Measurements from ENCODE around the gene COL28A1. TPM values are rescaled to one million over a fixed set of nuclear protein-coding genes. Genes with fewer than 3 reads are reported as not detected.

Gene COL28A1
- total RNA-seq, result under 1 TPM; 0.28 to 0.84 (median 0.45) TPM
- 0.32 TPM for total RNA-seq (2013)

GRCh38 chr7:7535691-7536090 is at the start of gene COL28A1:
Gene COL28A1, minus strand, starts transcription at chr7:7535873. Its CDS starts 2,998 bp downstream, at chr7:7532875.
- Mint-ChIP-seq H3K27me3 (ENCODE audit: low read depth in 2 of 2) (peaks cover 16 to 18% of the 10 kb centered on the region in 2 donors), H3K4me1 (no peaks in the 10 kb centered on the region), H3K36me3 (no peaks in the 10 kb centered on the region), H3K27ac (no peak within 1 kb of the TSS), H3K4me3 (no peak within 1 kb of the TSS), H3K9me3 (no peaks in the 10 kb centered on the region)
- TF ChIP-seq, protein P1, sequence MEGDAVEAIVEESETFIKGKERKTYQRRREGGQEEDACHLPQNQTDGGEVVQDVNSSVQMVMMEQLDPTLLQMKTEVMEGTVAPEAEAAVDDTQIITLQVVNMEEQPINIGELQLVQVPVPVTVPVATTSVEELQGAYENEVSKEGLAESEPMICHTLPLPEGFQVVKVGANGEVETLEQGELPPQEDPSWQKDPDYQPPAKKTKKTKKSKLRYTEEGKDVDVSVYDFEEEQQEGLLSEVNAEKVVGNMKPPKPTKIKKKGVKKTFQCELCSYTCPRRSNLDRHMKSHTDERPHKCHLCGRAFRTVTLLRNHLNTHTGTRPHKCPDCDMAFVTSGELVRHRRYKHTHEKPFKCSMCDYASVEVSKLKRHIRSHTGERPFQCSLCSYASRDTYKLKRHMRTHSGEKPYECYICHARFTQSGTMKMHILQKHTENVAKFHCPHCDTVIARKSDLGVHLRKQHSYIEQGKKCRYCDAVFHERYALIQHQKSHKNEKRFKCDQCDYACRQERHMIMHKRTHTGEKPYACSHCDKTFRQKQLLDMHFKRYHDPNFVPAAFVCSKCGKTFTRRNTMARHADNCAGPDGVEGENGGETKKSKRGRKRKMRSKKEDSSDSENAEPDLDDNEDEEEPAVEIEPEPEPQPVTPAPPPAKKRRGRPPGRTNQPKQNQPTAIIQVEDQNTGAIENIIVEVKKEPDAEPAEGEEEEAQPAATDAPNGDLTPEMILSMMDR (IDR thresholded peaks at IDR 0.05), result no peak
- intact Hi-C loops (cut with micrococcal nuclease), result no loop called here
- H3K27ac ChIP-seq (ENCODE audit: low read length), result no peak within 1 kb of the TSS
- no peaks in the 10 kb centered on the region for H3K27me3 ChIP-seq (ENCODE audit: control insufficient read depth, insufficient read depth, low read length)
- 33% methylated on average over 1 of the region's 1 CpG for WGBS (ENCODE audit: insufficient coverage)
- H3K4me1 ChIP-seq (ENCODE audit: control insufficient read depth, insufficient read depth, low read length), result no peaks in the 10 kb centered on the region
- H3K9me3 ChIP-seq (ENCODE audit: control insufficient read depth, insufficient read depth, low read length), result no peaks in the 10 kb centered on the region
- ATAC-seq (no peak), DNase-seq (no peak)
- H3K36me3 ChIP-seq (ENCODE audit: control insufficient read depth, insufficient read depth, low read length), result no peaks in the 10 kb centered on the region
- no peak within 1 kb of the TSS for H3K4me3 ChIP-seq (ENCODE audit: low read length)

GRCh38 chr7:7584653-7585052 is 49.0 kb upstream of the COL28A1 start:
- no peak for ATAC-seq
- H3K27me3 ChIP-seq (ENCODE audit: control insufficient read depth, insufficient read depth, low read length), result no peaks in the 10 kb centered on the region
- H3K9me3 Mint-ChIP-seq, result no peaks in the 10 kb centered on the region
- no peak overlapping the region for H3K27ac Mint-ChIP-seq
- H3K4me1 ChIP-seq (ENCODE audit: control insufficient read depth, insufficient read depth, low read length), result no peaks in the 10 kb centered on the region
- no peaks in the 10 kb centered on the region for H3K27me3 Mint-ChIP-seq (ENCODE audit: low read depth in 2 of 2)
- H3K4me3 Mint-ChIP-seq, result no peak overlapping the region
- no peaks in the 10 kb centered on the region for H3K9me3 ChIP-seq (ENCODE audit: control insufficient read depth, insufficient read depth, low read length)
- intact Hi-C loops (cut with micrococcal nuclease), result no loop called here
- no peak overlapping the region for H3K27ac ChIP-seq (ENCODE audit: low read length)
- H3K36me3 ChIP-seq (ENCODE audit: control insufficient read depth, insufficient read depth, low read length), result peaks cover 1% of the 10 kb centered on the region
- H3K36me3 Mint-ChIP-seq, result no peaks in the 10 kb centered on the region
- WGBS (ENCODE audit: insufficient coverage), result 59% methylated on average over 1 of the region's 1 CpG
- no peak for DNase-seq
- no peak overlapping the region for H3K4me3 ChIP-seq (ENCODE audit: low read length)
- H3K4me1 Mint-ChIP-seq, result peaks cover 6 to 7% of the 10 kb centered on the region in 2 donors
- TF ChIP-seq, protein P1 (IDR thresholded peaks at IDR 0.05), result no peak

DNA sequence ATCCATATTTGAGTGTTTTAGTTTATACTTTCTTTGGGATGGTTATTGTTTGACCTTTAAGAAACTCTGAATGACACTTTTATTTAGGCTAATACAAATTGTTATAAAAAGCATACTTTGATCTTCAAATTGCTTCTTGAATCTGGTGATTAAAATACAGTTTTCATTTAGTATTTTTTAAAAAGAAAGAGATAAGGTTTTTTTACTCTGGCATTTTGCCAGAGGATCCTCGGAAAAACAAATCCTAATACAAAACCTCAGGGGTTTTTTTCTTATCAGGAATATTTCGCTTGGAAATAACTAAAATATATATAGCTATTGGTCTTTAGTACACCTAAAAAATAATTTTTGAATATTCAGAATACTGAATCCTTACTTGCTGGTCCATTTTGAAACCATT is 48.1 kb upstream of the COL28A1 start:
- peaks cover 4 to 5% of the 10 kb centered on the region in 2 donors for H3K4me1 Mint-ChIP-seq
- no CpG with 5 or more reads among the region's 2 CpGs for WGBS (ENCODE audit: insufficient coverage)
- no peak overlapping the region for H3K4me3 Mint-ChIP-seq
- no peaks in the 10 kb centered on the region for H3K36me3 ChIP-seq (ENCODE audit: control insufficient read depth, insufficient read depth, low read length)
- no peaks in the 10 kb centered on the region for H3K9me3 ChIP-seq (ENCODE audit: control insufficient read depth, insufficient read depth, low read length)
- H3K36me3 Mint-ChIP-seq, result no peaks in the 10 kb centered on the region
- H3K4me1 ChIP-seq (ENCODE audit: control insufficient read depth, insufficient read depth, low read length), result no peaks in the 10 kb centered on the region
- ATAC-seq, result no peak
- H3K27ac ChIP-seq (ENCODE audit: low read length), result no peak overlapping the region
- H3K4me3 ChIP-seq (ENCODE audit: low read length), result no peak overlapping the region
- intact Hi-C loops (cut with micrococcal nuclease), result no loop called here
- no peaks in the 10 kb centered on the region for H3K27me3 Mint-ChIP-seq (ENCODE audit: low read depth in 2 of 2)
- H3K9me3 Mint-ChIP-seq, result no peaks in the 10 kb centered on the region
- TF ChIP-seq, protein P1 (IDR thresholded peaks at IDR 0.05), result no peak
- DNase-seq, result no peak
- no peak overlapping the region for H3K27ac Mint-ChIP-seq
- H3K27me3 ChIP-seq (ENCODE audit: control insufficient read depth, insufficient read depth, low read length), result no peaks in the 10 kb centered on the region

DNA sequence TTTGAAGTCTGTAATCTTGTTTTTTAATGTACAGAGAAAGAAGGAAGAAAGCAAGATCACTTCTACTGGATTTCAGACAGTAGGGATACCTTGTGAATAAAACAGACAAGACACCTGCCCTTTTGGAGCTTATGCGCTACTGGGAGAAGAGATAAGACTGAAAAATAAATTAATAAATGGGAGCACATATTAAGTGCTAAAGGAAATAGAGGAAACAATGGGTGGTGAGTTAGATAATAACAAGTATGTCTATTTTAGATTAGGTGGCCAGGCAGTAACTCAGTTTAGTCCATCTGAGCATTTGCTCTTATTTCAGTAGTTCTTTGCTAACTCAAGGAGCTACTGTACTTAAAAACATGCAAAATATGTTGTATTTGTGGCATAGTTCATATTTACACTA is 46.9 kb upstream of the COL28A1 start:
- DNase-seq, result no peak
- Mint-ChIP-seq H3K27ac (no peak overlapping the region), H3K36me3 (no peaks in the 10 kb centered on the region), H3K4me3 (no peak overlapping the region), H3K27me3 (ENCODE audit: low read depth in 2 of 2) (no peaks in the 10 kb centered on the region), H3K4me1 (no peaks in the 10 kb centered on the region), H3K9me3 (no peaks in the 10 kb centered on the region)
- TF ChIP-seq, protein P1 (IDR thresholded peaks at IDR 0.05), result no peak
- no peak overlapping the region for H3K4me3 ChIP-seq (ENCODE audit: low read length)
- no peaks in the 10 kb centered on the region for H3K4me1 ChIP-seq (ENCODE audit: control insufficient read depth, insufficient read depth, low read length)
- no peak overlapping the region for H3K27ac ChIP-seq (ENCODE audit: low read length)
- no peak for ATAC-seq
- H3K27me3 ChIP-seq (ENCODE audit: control insufficient read depth, insufficient read depth, low read length), result no peaks in the 10 kb centered on the region
- WGBS (ENCODE audit: insufficient coverage), result 100% methylated on average over 1 of the region's 1 CpG
- intact Hi-C loops (cut with micrococcal nuclease), result no loop called here
- H3K9me3 ChIP-seq (ENCODE audit: control insufficient read depth, insufficient read depth, low read length), result no peaks in the 10 kb centered on the region
- H3K36me3 ChIP-seq (ENCODE audit: control insufficient read depth, insufficient read depth, low read length), result no peaks in the 10 kb centered on the region

All from natural killer cell (primary cell).